ENCODE measurements around the gene TNS1.

The TNS1 gene

GRCh38 chr2:217755027-217755745 is 247.6 kb downstream of the TNS1 start:
- Histone ChIP-seq H3K4me1 (ENCODE audit: control insufficient read depth in 5 of 5, insufficient read depth in 5 of 5, low read length in 5 of 5) (peaks cover 0 to 46% (median 35%) of the 10 kb centered on the region in 5 donors), H3K36me3 (ENCODE audit: control insufficient read depth in 5 of 5, insufficient read depth in 5 of 5, low read length in 5 of 5) (peaks cover 7 to 18% (median 8%) of the 10 kb centered on the region in 5 donors), H3K27me3 (ENCODE audit: control insufficient read depth in 5 of 5, insufficient read depth in 4 of 5, low read length in 5 of 5) (no peaks in the 10 kb centered on the region), H3K9ac (ENCODE audit: low read length in 5 of 5) (peak overlapping the region in 1 of 5 donors; percentile 1), H3K27ac (ENCODE audit: low read depth, low read length) (peak overlapping the region; percentile 73), H3K4me3 (ENCODE audit: low read depth in 1 of 5, low read length in 5 of 5) (no peak overlapping the region), H3K9me3 (ENCODE audit: control insufficient read depth in 5 of 5, low read length in 5 of 5) (no peaks in the 10 kb centered on the region)

GRCh38 chr2:217753460-217754200 is 249.2 kb downstream of the TNS1 start:
- H3K9ac ChIP-seq (ENCODE audit: low read length in 5 of 5) = no peak overlapping the region
- no peaks in the 10 kb centered on the region for H3K27me3 ChIP-seq (ENCODE audit: control insufficient read depth in 5 of 5, insufficient read depth in 4 of 5, low read length in 5 of 5)
- H3K4me1 ChIP-seq (ENCODE audit: control insufficient read depth in 5 of 5, insufficient read depth in 5 of 5, low read length in 5 of 5) = peaks cover 0 to 59% (median 48%) of the 10 kb centered on the region in 5 donors
- no peaks in the 10 kb centered on the region for H3K9me3 ChIP-seq (ENCODE audit: control insufficient read depth in 5 of 5, low read length in 5 of 5)
- H3K36me3 ChIP-seq (ENCODE audit: control insufficient read depth in 5 of 5, insufficient read depth in 5 of 5, low read length in 5 of 5) = peaks cover 3 to 12% (median 3%) of the 10 kb centered on the region in 5 donors
- no peak overlapping the region for H3K4me3 ChIP-seq (ENCODE audit: low read depth in 1 of 5, low read length in 5 of 5)
- H3K27ac ChIP-seq (ENCODE audit: low read depth, low read length) = peak overlapping the region; percentile 73

GRCh38 chr2:217752714-217753459 is 249.9 kb downstream of the TNS1 start:
- H3K27ac ChIP-seq (ENCODE audit: low read depth, low read length) = peak overlapping the region; percentile 73
- H3K4me3 ChIP-seq (ENCODE audit: low read depth in 1 of 5, low read length in 5 of 5) = no peak overlapping the region
- H3K27me3 ChIP-seq (ENCODE audit: control insufficient read depth in 5 of 5, insufficient read depth in 4 of 5, low read length in 5 of 5) = no peaks in the 10 kb centered on the region
- peaks cover 0 to 59% (median 48%) of the 10 kb centered on the region in 5 donors for H3K4me1 ChIP-seq (ENCODE audit: control insufficient read depth in 5 of 5, insufficient read depth in 5 of 5, low read length in 5 of 5)
- no peak overlapping the region for H3K9ac ChIP-seq (ENCODE audit: low read length in 5 of 5)
- no peaks in the 10 kb centered on the region for H3K9me3 ChIP-seq (ENCODE audit: control insufficient read depth in 5 of 5, low read length in 5 of 5)
- H3K36me3 ChIP-seq (ENCODE audit: control insufficient read depth in 5 of 5, insufficient read depth in 5 of 5, low read length in 5 of 5) = peaks cover 0 to 8% (median 3%) of the 10 kb centered on the region in 5 donors

GRCh38 chr2:217751952-217752351 is 250.8 kb downstream of the TNS1 start:
- H3K4me3 ChIP-seq (ENCODE audit: low read depth in 1 of 5, low read length in 5 of 5) = no peak overlapping the region
- H3K36me3 ChIP-seq (ENCODE audit: control insufficient read depth in 5 of 5, insufficient read depth in 5 of 5, low read length in 5 of 5) = peaks cover 0 to 8% (median 3%) of the 10 kb centered on the region in 5 donors
- H3K4me1 ChIP-seq (ENCODE audit: control insufficient read depth in 5 of 5, insufficient read depth in 5 of 5, low read length in 5 of 5) = peaks cover 0 to 58% (median 48%) of the 10 kb centered on the region in 5 donors
- no peaks in the 10 kb centered on the region for H3K9me3 ChIP-seq (ENCODE audit: control insufficient read depth in 5 of 5, low read length in 5 of 5)
- H3K27me3 ChIP-seq (ENCODE audit: control insufficient read depth in 5 of 5, insufficient read depth in 4 of 5, low read length in 5 of 5) = no peaks in the 10 kb centered on the region
- H3K27ac ChIP-seq (ENCODE audit: low read depth, low read length) = peak overlapping the region; percentile 73
- no peak overlapping the region for H3K9ac ChIP-seq (ENCODE audit: low read length in 5 of 5)

GRCh38 chr2:217751192-217751591 is 251.6 kb downstream of the TNS1 start:
- H3K9ac ChIP-seq (ENCODE audit: low read length in 5 of 5) = no peak overlapping the region
- H3K9me3 ChIP-seq (ENCODE audit: control insufficient read depth in 5 of 5, low read length in 5 of 5) = no peaks in the 10 kb centered on the region
- no peak overlapping the region for H3K4me3 ChIP-seq (ENCODE audit: low read depth in 1 of 5, low read length in 5 of 5)
- H3K27ac ChIP-seq (ENCODE audit: low read depth, low read length) = peak overlapping the region; percentile 35
- no peaks in the 10 kb centered on the region for H3K27me3 ChIP-seq (ENCODE audit: control insufficient read depth in 5 of 5, insufficient read depth in 4 of 5, low read length in 5 of 5)
- peaks cover 0 to 50% (median 43%) of the 10 kb centered on the region in 5 donors for H3K4me1 ChIP-seq (ENCODE audit: control insufficient read depth in 5 of 5, insufficient read depth in 5 of 5, low read length in 5 of 5)
- H3K36me3 ChIP-seq (ENCODE audit: control insufficient read depth in 5 of 5, insufficient read depth in 5 of 5, low read length in 5 of 5) = peaks cover 0 to 8% (median 3%) of the 10 kb centered on the region in 5 donors

Measured in subcutaneous abdominal adipose tissue (tissue), 5 donors.